GM19397 (cell line): Measurements from ENCODE around the gene ITGAE.

Source experiments
- ATAC-seq: cut with Tn5 transposase; IDR thresholded peaks from one replicate; pipeline ENCODE4 v1.9.1; 2021; ENCODE audit warnings: mild to moderate bottlenecking, moderate library complexity; ENCODE audit not compliant: unreplicated experiment

The ITGAE gene

GRCh38 chr17:3695723-3696411, 105.1 kb downstream of the ITGAE start, which contains the start of gene P2RX5:
Gene P2RX5 (minus strand): TSS chr17:3696155. CDS start chr17:3696005, 150 bp downstream.
- peak; percentile 46 for ATAC-seq

GRCh38 chr17:3695129-3695722, 105.8 kb downstream of the ITGAE start:
- no peak for ATAC-seq

DNA sequence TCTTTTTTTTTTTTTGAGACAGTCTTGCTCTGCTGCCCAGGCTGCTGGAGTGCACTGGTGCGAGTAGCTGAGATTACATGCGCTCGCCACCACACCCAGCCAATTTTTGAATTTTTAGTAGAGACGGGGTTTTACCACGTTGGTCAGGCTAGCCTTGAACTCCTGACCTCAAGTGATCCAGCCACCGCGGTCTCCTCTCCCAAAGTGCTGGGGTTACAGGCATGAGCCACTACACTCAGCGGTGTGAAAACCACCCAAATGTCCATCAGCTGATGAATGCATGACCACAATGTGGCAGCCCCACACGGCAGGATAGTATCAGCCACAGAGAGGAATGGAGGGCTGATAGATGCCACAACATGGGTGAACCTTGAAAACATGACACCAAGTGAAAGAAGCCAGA, 107.2 kb downstream of the ITGAE start:
- ATAC-seq: peak; percentile 43

GRCh38 chr17:3693141-3693540, 107.8 kb downstream of the ITGAE start:
- no peak for ATAC-seq

DNA sequence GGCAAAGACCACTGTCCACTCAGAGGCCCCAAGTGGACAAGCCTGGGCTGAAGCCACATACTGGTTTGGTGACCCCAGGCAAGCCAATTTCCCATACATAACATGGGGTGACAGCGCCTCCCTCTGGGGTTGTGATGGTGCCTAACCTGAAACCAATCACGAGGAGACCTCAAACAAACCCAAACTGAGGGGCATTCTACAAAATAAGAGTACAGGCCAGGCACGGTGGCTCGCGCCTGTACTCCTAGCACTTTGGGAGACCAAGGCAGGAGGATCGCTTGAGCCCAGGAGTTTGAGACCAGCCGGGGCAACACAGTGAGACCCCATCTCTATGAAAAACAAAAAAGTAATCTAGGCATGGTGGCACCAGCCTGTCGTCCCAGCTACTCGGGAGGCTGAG, 108.6 kb downstream of the ITGAE start:
- no peak for ATAC-seq

- ATAC-seq: no peak
These were observed 109.3 kb downstream of the ITGAE start for GRCh38 chr17:3691617-3692067.

GRCh38 chr17:3690094-3690715, 110.8 kb downstream of the ITGAE start:
- ATAC-seq: no peak

GRCh38 chr17:3689262-3690093, 111.5 kb downstream of the ITGAE start:
- ATAC-seq: no peak

DNA sequence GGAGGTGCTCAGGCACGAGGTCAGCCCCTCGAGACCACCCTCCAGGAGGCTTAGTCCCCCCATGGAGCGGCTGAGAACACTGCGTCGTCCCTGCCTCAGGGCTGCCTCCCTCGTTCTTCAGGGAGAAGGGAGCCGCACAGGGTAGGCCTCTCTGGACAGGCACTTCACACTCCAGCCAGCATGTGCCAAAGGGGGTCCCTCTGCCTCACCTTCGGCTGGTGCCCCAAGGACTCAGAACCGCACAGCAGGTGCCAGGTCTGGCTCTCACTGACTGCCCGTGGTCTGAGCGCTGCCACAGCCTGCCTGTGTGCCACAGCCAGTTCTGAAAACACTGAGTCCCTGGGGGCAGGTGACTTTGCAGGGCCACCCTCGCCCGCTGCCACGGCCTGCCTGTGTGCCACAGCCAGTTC, 112.1 kb downstream of the ITGAE start:
- no peak for ATAC-seq

DNA sequence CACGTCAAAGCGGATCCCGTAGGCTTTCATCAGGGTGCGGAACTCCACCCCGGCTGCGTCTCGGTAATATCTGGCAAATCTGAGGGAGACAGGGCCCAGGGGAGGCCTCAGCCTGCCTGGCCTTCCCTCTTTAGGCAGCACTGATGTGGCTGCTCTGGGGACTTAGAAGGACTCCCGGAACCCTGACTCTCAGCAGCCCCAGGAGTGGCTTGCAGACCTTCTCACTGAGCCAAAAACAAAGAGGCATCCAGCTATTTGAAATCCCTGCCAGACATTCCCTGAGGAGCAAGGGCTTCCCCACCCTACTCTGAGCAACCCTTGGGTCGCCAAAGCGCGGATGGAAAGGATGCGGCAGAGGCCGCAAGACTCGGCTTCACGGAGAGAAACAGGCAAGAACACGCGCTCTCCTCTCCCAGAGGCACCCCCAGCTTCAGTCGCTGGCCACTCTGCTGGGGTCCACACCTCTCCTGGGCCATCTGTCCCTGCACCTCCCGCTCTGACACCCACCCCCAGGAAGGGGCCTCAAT, 112.9 kb downstream of the ITGAE start:
- no peak for ATAC-seq

DNA sequence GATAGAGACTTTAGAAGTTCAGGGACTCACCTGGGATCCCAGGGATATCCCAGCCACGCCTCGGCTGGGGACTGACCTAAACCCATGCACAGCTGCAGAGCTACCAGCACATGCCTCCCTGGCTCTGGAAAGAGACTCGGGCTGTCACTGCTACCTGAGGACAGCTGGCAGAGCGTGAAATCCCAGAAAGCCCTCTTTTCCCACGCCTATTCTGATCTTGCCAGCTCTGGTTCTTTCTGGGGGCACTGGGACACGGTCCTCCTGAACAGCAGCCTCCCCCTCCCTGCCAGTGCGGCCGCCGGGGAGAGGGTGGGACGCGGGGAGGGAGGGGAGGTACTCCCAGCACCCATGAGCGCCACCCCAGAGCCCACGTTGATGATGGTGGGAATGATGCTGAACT, 115.8 kb downstream of the ITGAE start:
- ATAC-seq: no peak

DNA sequence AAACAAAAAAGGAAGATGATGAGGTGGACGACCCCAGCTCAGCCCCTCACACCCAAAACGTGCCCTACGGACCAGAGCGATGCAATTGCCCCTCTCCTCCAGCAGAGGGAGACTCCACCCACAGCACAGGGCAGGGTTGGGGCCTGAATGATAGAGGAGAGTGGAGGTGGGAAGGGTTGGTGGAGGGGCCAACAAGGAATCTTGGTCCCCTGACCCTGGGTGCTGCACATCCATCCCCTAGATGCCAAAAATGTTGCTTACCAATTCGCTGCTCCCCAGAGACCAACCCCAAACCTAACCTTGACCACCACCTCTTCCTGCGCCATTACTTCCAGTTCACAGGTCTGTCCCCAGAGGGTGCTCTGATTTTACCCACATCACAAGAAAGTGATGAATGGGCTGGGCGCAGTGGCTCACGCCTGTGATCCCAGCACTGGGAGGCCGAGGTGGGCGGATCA, 117.9 kb downstream of the ITGAE start:
- ATAC-seq: peak; percentile 55

DNA sequence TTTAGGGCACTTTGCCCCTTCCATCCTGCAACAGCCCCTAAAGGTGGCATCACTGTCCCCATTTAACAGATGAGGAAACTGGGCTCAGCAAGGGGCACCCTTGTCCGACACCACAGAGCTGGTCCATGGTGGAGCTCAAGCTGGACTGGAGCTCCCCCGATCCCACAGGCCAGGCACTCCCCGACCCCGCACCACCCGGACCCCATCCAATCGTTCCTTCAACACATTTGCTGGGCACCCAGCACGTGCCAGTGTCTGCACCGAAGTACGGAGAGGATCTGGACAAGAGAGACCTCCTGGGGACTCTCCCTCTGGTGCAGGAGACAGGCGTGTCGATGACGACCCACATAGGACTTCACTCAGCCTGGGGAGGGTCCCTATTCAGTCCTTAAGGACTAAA, 119.0 kb downstream of the ITGAE start:
- no peak for ATAC-seq

DNA sequence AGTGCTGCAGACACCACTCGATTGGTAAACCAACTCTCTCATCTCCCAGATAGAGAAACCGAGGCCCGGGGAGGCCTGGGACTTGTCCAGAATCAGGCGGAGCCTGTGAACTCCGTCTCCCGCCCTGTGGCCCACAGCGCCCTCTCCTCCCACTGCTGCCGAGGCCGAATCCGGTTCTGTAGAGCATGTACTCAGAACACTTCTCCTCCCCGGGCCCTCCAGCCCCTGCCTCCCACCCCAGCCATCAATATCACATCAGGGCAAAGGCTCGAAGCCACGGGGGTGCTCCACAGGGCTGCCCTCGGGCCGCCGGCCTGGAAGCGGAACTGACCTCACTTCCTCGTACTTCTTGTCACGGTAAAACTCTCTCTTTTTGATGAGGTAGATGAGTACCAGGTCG, 119.4 kb downstream of the ITGAE start:
- no peak for ATAC-seq

DNA sequence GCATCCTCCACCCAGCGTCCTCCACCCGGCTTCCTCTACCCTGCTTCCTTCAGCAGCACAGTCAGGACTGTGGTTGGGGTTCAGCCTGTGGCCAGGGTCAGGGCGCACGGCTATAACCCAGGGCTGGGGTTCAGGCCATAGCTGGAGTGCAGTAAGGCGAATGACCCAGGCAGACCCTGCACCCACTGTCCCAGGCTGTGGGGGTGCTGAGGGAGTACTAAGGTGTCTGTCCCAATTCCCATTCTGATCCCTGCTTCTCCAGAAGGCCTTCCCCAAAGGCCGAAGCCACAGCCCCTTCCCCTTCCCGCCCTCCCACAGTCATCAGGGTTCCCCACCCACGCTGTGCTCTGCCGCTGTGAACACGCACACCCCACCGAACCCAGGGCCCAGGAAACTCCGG, 119.9 kb downstream of the ITGAE start:
- ATAC-seq: no peak

GRCh38 chr17:3679531-3680126, 121.4 kb downstream of the ITGAE start:
- no peak for ATAC-seq

DNA sequence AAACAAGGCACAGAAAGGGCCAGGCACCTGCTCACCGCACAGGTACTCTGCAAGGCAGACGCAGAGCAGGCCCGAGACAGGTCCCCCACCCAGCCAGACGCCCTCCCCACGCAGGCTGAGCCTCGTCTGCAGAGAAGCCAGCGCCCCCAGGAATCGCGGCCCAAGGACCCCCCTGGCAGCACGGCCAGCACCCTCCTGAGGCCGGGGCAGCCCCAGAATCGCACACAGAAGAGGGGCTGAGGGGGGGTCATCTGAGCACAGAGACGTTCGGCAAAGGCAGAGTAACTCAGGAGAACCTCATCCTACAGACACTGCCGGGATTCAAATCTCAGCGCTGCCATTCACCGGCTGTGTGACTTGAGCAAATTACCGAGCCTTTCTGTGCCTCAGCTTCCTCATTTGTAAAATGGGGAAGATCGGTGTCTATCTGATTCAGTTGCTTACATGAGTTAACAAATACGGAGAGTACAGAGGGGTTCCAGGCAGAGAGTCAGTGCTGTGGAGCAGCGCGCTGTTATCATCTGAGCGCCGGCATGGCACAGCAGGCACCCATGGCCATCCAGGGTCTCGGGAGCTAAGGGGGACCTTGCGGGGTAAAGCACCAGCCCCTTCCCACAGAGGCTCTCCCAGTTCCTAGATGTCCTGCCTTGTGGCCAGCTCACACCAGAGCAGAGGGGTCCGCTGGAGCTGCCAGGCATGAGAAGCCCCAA, 122.0 kb downstream of the ITGAE start:
- no peak for ATAC-seq

DNA sequence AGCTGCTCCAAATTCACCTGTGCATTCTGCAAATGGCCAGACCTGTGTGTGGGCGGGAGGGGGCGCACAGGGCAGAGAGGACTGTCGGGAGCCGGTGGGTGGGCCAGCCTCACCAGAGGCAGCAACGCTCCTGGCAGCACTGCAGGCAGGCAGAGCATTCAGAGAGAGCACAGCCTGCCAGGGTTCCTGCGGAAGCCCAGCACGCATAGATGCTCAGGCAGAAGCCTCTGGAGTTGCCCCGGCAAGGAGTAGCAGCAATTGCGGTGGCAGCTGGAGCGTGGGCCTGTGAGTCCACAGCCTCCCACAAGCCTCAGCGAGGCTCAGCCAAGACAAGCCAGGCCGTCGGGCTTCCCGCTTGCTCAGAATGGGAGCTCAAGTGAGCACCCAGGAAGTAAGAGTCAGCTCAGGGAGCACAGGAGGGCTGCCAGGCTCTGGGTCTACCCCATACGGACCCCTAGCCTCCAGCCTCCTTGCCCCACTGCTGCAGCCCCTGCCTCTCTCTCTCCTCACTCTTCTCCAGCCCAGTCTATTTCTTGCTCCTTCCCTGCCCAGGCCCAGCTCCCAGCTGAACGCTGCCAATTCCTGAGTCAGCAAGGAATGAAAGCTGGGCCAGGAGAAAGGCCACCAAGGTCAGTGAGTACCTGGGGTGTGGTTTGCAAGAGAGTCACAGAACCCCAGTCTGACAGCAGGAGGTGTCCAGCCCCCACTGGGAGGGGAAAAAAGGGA, 122.7 kb downstream of the ITGAE start:
- no peak for ATAC-seq

- ATAC-seq: no peak
These were observed 125.1 kb downstream of the ITGAE start for GRCh38 chr17:3675886-3676285.
